H9 (cell line): ENCODE measurements around the gene CERS3. TPM values are rescaled to one million over a fixed set of nuclear protein-coding genes. Genes with fewer than 3 reads are reported as not detected.

Experiments used
- DNase-seq: peaks from one replicate; pipeline ENCODE4 v3.0.0-alpha.2; 2017
- H2AFZ ChIP-seq: one replicate; pipeline ENCODE4 v1.6.1; 2013; ENCODE audit warnings: mild to moderate bottlenecking, low read length, control low read depth, moderate library complexity
- H2AK5ac ChIP-seq: 2 replicates; pipeline ENCODE4 v1.6.1; 2013; ENCODE audit warnings: low read length, control low read depth, mixed read lengths; ENCODE audit not compliant: insufficient read length
- H2BK120ac ChIP-seq: one replicate; pipeline ENCODE4 v1.6.1; 2013; ENCODE audit warnings: low read depth, mild to moderate bottlenecking, low read length, control low read depth, inconsistent platforms; ENCODE audit not compliant: poor library complexity, severe bottlenecking
- H2BK12ac ChIP-seq: 2 replicates; pipeline ENCODE4 v1.6.1; 2013; ENCODE audit warnings: low read length, control low read depth, mixed read lengths, low read depth; ENCODE audit not compliant: insufficient read length
- H2BK15ac ChIP-seq: 2 replicates; pipeline ENCODE4 v1.6.1; 2013; ENCODE audit warnings: low read depth, low read length, control low read depth
- H2BK20ac ChIP-seq: one replicate; pipeline ENCODE4 v1.6.1; 2013; ENCODE audit warnings: low read depth, mild to moderate bottlenecking, low read length, control low read depth, inconsistent platforms; ENCODE audit not compliant: poor library complexity, severe bottlenecking
- H2BK5ac ChIP-seq: 2 replicates; pipeline ENCODE4 v1.6.1; 2013; ENCODE audit warnings: low read length, control low read depth, mixed read lengths; ENCODE audit not compliant: insufficient read length
- H3K14ac ChIP-seq: 2 replicates; pipeline ENCODE4 v1.6.1; 2013; ENCODE audit warnings: low read length, control low read depth; ENCODE audit not compliant: insufficient read depth
- H3K18ac ChIP-seq: 2 replicates; pipeline ENCODE4 v1.6.1; 2013; ENCODE audit warnings: low read depth, mild to moderate bottlenecking, mixed read lengths, low read length, control low read depth; ENCODE audit not compliant: insufficient read length
- H3K23ac ChIP-seq: 2 replicates; pipeline ENCODE4 v1.6.1; 2013; ENCODE audit warnings: low read length, control low read depth, mixed read lengths, low read depth; ENCODE audit not compliant: insufficient read length
- H3K23me2 ChIP-seq: 2 replicates; pipeline ENCODE4 v1.6.1; 2013; ENCODE audit warnings: low read depth, mild to moderate bottlenecking, mixed read lengths, low read length, control low read depth; ENCODE audit not compliant: insufficient read length, poor library complexity, severe bottlenecking
- H3K27ac ChIP-seq: 2 replicates; pipeline ENCODE4 v1.5.1; 2013; ENCODE audit warnings: low read length, control low read depth, mixed read lengths, low read depth; ENCODE audit not compliant: insufficient read length
- H3K27me3 ChIP-seq: 2 replicates; pipeline ENCODE4 v1.6.1; 2013; ENCODE audit warnings: low read length, control low read depth, inconsistent platforms; ENCODE audit not compliant: insufficient read depth
- H3K4ac ChIP-seq: 2 replicates; pipeline ENCODE4 v1.6.1; 2013; ENCODE audit warnings: low read depth, mild to moderate bottlenecking, control low read depth, inconsistent platforms, low read length, moderate library complexity
- H3K4me1 ChIP-seq: 2 replicates; pipeline ENCODE4 v1.6.1; 2013; ENCODE audit warnings: low read length, control low read depth, inconsistent platforms; ENCODE audit not compliant: insufficient read depth
- H3K4me2 ChIP-seq: 2 replicates; pipeline ENCODE4 v1.6.1; 2013; ENCODE audit warnings: low read length, control low read depth, mixed read lengths; ENCODE audit not compliant: insufficient read length, insufficient read depth
- H3K56ac ChIP-seq: 2 replicates; pipeline ENCODE4 v1.6.1; 2013; ENCODE audit warnings: low read depth, mild to moderate bottlenecking, mixed read lengths, low read length, control low read depth; ENCODE audit not compliant: insufficient read length
- H3K79me1 ChIP-seq: 2 replicates; pipeline ENCODE4 v1.6.1; 2013; ENCODE audit warnings: low read depth, mild to moderate bottlenecking, moderate library complexity, low read length, control low read depth, inconsistent platforms; ENCODE audit not compliant: insufficient read depth, poor library complexity, severe bottlenecking
- H3K79me2 ChIP-seq: 2 replicates; pipeline ENCODE4 v1.6.1; 2013; ENCODE audit warnings: low read length, control low read depth, inconsistent platforms; ENCODE audit not compliant: insufficient read depth
- H3K9ac ChIP-seq: 2 replicates; pipeline ENCODE4 v1.6.1; 2013; ENCODE audit warnings: low read length, control low read depth, mixed read lengths; ENCODE audit not compliant: insufficient read length; ENCODE audit errors: extremely low read depth
- H3K9me3 ChIP-seq: one replicate; pipeline ENCODE4 v1.6.1; 2013; ENCODE audit warnings: low read depth, low read length, inconsistent platforms; ENCODE audit not compliant: control insufficient read depth
- H3T11ph ChIP-seq: one replicate; pipeline ENCODE4 v1.6.1; 2013; ENCODE audit warnings: mild to moderate bottlenecking, low read length, control low read depth, inconsistent platforms
- H4K20me1 ChIP-seq: one replicate; pipeline ENCODE4 v1.6.1; 2013; ENCODE audit not compliant: control insufficient read depth, insufficient read length, insufficient read depth
- H4K5ac ChIP-seq: 2 replicates; pipeline ENCODE4 v1.6.1; 2013; ENCODE audit warnings: low read depth, mild to moderate bottlenecking, mixed read lengths, low read length, control low read depth; ENCODE audit not compliant: insufficient read length
- H4K8ac ChIP-seq: replicated peaks from 2 replicates; pipeline ENCODE4 v1.6.1; 2013; ENCODE audit warnings: low read length, control low read depth, mixed read lengths, low read depth; ENCODE audit not compliant: insufficient read length
- H4K91ac ChIP-seq: 2 replicates; pipeline ENCODE4 v1.6.1; 2013; ENCODE audit warnings: low read depth, mild to moderate bottlenecking, moderate library complexity, mixed read lengths, low read length, control low read depth; ENCODE audit not compliant: insufficient read length
- H3K27ac Mint-ChIP-seq, 3 experiments: 2 replicates in 2 of 3; 3 replicates in 1 of 3; pipeline ENCODE4 v1.8.0; 2020 to 2021; ENCODE audit warnings: mixed read lengths in 3 of 3, mild to moderate bottlenecking in 1 of 3, moderate library complexity in 1 of 3
- H3K27me3 Mint-ChIP-seq: 2 replicates; pipeline ENCODE4 v1.8.0; 2021; ENCODE audit warnings: low read depth, mild to moderate bottlenecking, moderate library complexity, mixed read lengths
- H3K36me3 Mint-ChIP-seq, 3 experiments: 2 replicates in 2 of 3; 3 replicates in 1 of 3; pipeline ENCODE4 v1.8.0; 2020 to 2021; ENCODE audit warnings: low read depth in 3 of 3, mixed read lengths in 3 of 3; ENCODE audit not compliant: insufficient read depth in 1 of 3
- H3K4me1 Mint-ChIP-seq, 2 experiments: 2 replicates each; pipeline ENCODE4 v1.8.0; 2020; ENCODE audit warnings: mixed read lengths in 2 of 2
- H3K4me3 Mint-ChIP-seq, 2 experiments: 2 replicates in 1 of 2; 3 replicates in 1 of 2; pipeline ENCODE4 v1.8.0; 2020 to 2021; ENCODE audit warnings: mild to moderate bottlenecking in 2 of 2, mixed read lengths in 2 of 2, moderate library complexity in 1 of 2
- H3K9me3 Mint-ChIP-seq, 2 experiments: 2 replicates in 1 of 2; 3 replicates in 1 of 2; pipeline ENCODE4 v1.8.0; 2020; ENCODE audit warnings: mild to moderate bottlenecking in 2 of 2, mixed read lengths in 2 of 2, moderate library complexity in 1 of 2
- WGBS: extraction: QIAGEN DNeasy Blood & Tissue Kit; methylation state at CpG from one replicate; pipeline ENCODE4 v1.1.7; 2013; ENCODE audit warnings: missing lambda C conversion rate, low lambda C conversion rate, mixed read lengths; ENCODE audit not compliant: insufficient read length; ENCODE audit errors: extremely low coverage; 5-methylcytosine and 5-hydroxymethylcytosine counted together
- total RNA-seq: library from RNA; stranded (reverse); gene quantifications from 2 replicates; pipeline ENCODE4 v1.2.1, GENCODE V29; 2021
- TF ChIP-seq, protein P1 (sequence below): fragments of 200-600 bp; sonication (generic); conservative IDR thresholded peaks from 3 replicates; pipeline ENCODE4 v1.8.0; 2021; ENCODE audit warnings: antibody characterized with exemption, mild to moderate bottlenecking

Gene CERS3
- total RNA-seq, 1 experiment from 2014 or later = 1.4 TPM

GRCh38 chr15:100353449-100353848, 175.3 kb downstream of the CERS3 start:
- Histone ChIP-seq H3K27me3 (no peaks in the 10 kb centered on the region), H4K5ac (no peak overlapping the region), H3K4me2 (no peak overlapping the region), H4K8ac (no peak overlapping the region), H2BK15ac (no peak overlapping the region), H3K18ac (no peak overlapping the region), H2BK5ac (no peak overlapping the region), H4K20me1 (no peaks in the 10 kb centered on the region), H3K9ac (no peak overlapping the region), H3K27ac (no peak overlapping the region), H2AK5ac (no peak overlapping the region), H2BK120ac (no peak overlapping the region), H3K23me2 (no peaks in the 10 kb centered on the region), H3K4me1 (no peaks in the 10 kb centered on the region), H4K91ac (no peak overlapping the region), H2BK12ac (no peak overlapping the region), H3K14ac (no peak overlapping the region), H3K23ac (no peak overlapping the region), H3K56ac (no peak overlapping the region), H2BK20ac (no peak overlapping the region), H3K79me2 (no peaks in the 10 kb centered on the region), H2AFZ (no peak overlapping the region), H3T11ph (no peak overlapping the region), H3K4ac (no peak overlapping the region), H3K79me1 (no peaks in the 10 kb centered on the region), H3K9me3 (no peaks in the 10 kb centered on the region)
- TF ChIP-seq, protein P1, sequence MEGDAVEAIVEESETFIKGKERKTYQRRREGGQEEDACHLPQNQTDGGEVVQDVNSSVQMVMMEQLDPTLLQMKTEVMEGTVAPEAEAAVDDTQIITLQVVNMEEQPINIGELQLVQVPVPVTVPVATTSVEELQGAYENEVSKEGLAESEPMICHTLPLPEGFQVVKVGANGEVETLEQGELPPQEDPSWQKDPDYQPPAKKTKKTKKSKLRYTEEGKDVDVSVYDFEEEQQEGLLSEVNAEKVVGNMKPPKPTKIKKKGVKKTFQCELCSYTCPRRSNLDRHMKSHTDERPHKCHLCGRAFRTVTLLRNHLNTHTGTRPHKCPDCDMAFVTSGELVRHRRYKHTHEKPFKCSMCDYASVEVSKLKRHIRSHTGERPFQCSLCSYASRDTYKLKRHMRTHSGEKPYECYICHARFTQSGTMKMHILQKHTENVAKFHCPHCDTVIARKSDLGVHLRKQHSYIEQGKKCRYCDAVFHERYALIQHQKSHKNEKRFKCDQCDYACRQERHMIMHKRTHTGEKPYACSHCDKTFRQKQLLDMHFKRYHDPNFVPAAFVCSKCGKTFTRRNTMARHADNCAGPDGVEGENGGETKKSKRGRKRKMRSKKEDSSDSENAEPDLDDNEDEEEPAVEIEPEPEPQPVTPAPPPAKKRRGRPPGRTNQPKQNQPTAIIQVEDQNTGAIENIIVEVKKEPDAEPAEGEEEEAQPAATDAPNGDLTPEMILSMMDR = no peak
- H3K27me3 Mint-ChIP-seq = peaks cover 29% of the 10 kb centered on the region
- H3K27ac Mint-ChIP-seq = no peak overlapping the region
- no peak overlapping the region for H3K4me3 Mint-ChIP-seq
- peaks cover 0 to under 1% (median 0%) of the 10 kb centered on the region in 3 experiments; a peak in 1 of 7 replicates for H3K36me3 Mint-ChIP-seq
- H3K4me1 Mint-ChIP-seq = peaks cover 5% of the 10 kb centered on the region in 2 experiments
- peaks cover 4 to 6% of the 10 kb centered on the region in 2 experiments for H3K9me3 Mint-ChIP-seq
- DNase-seq = no peak
- WGBS = no CpG with 5 or more reads among the region's 3 CpGs
